Vagina (tissue), 2 donors: ENCODE results near the gene HRH4.

Experiments used
- CTCF ChIP-seq, 3 experiments: fragments of 450-650 bp in 2 of 3; fragments of 200-600 bp in 1 of 3; sonication (generic) in 1 of 3; IDR thresholded peaks; one replicate each; pipeline ENCODE4 v1.5.1; 2017 to 2019; ENCODE audit warnings: antibody characterized with exemption in 3 of 3, mild to moderate bottlenecking in 2 of 3, moderate library complexity in 2 of 3
- POLR2AphosphoS5 ChIP-seq, 2 donors: sonication (generic); formaldehyde crosslinking; IDR thresholded peaks; one replicate each; pipeline ENCODE4 v1.9.0; 2017; ENCODE audit warnings: antibody characterized with exemption in 2 of 2, mild to moderate bottlenecking in 2 of 2, low read depth in 1 of 2; ENCODE audit not compliant: insufficient read depth in 1 of 2

- TF ChIP-seq CTCF (IDR thresholded peaks at IDR 0.05): no peak
- no peak for TF ChIP-seq POLR2AphosphoS5 (IDR thresholded peaks at IDR 0.05; ENCODE audit: insufficient read depth in 1 of 2, low read depth in 1 of 2)
Measured at GRCh38 chr18:24417480-24417879, 43.0 kb upstream of the HRH4 start.
